Endothelial cell of umbilical vein (primary cell): Measurements from ENCODE around the gene ARHGEF12. TPM values are rescaled to one million over a fixed set of nuclear protein-coding genes. Genes with fewer than 3 reads are reported as not detected.

Experiments used
- BruUV-seq: library from RNA; stranded (reverse); fragments of 400-500 nt; replicated peaks from 2 replicates; lab custom pipeline; 2021; lab: Mats Ljungman, UMichigan
- CTCF ChIA-PET: fragments of 300-600, 350-600 bp; sonication (Branson Sonifier 250); formaldehyde crosslinking; loops from one replicate; lab custom pipeline; 2021; ENCODE audit warnings: antibody characterized with exemption, inconsistent platforms; lab: Charles Lee
- POLR2A ChIA-PET: fragments of 300-600, 350-600 bp; sonication (Branson Sonifier 250); formaldehyde crosslinking; loops from one replicate; lab custom pipeline; 2021; ENCODE audit warnings: antibody characterized with exemption, inconsistent platforms; lab: Charles Lee
- DNase-seq: peaks from one replicate; pipeline ENCODE4 v3.0.0-alpha.2; 2011; ENCODE audit warnings: low read depth, low spot score
- FAIRE-seq: peaks from 2 replicates; lab custom pipeline; 2011; peaks lifted over from hg19 to GRCh38; lab: Jason Lieb, UNC
- H2AFZ ChIP-seq: 2 replicates; pipeline ENCODE4 v1.6.0; 2012; ENCODE audit warnings: low read depth, low read length, control low read depth, inconsistent platforms
- H3K27ac ChIP-seq: 2 replicates; pipeline ENCODE4 v1.5.1; 2011; ENCODE audit warnings: low read depth, mild to moderate bottlenecking, control low read depth, low read length, moderate library complexity; ENCODE audit not compliant: insufficient read depth
- H3K27me3 ChIP-seq, 2 experiments: 2 replicates each; pipeline versions ENCODE4 v1.6.0 to v1.6.1; 2011; ENCODE audit warnings: low read length in 2 of 2, mixed read lengths in 1 of 2; ENCODE audit not compliant: control insufficient read depth in 2 of 2, insufficient read depth in 2 of 2
- H3K36me3 ChIP-seq, 2 experiments: 2 replicates in 1 of 2; 3 replicates in 1 of 2; pipeline ENCODE4 v1.5.1; 2011; ENCODE audit warnings: low read length in 2 of 2, mild to moderate bottlenecking in 1 of 2, moderate library complexity in 1 of 2; ENCODE audit not compliant: control insufficient read depth in 2 of 2, insufficient read depth in 2 of 2; ENCODE audit errors: extremely low read depth in 1 of 2
- H3K4me1 ChIP-seq: 3 replicates; pipeline ENCODE4 v1.5.1; 2011; ENCODE audit warnings: mild to moderate bottlenecking, low read length; ENCODE audit not compliant: control insufficient read depth, insufficient read depth; ENCODE audit errors: extremely low read depth
- H3K4me2 ChIP-seq: 2 replicates; pipeline ENCODE4 v1.6.1; 2011; ENCODE audit warnings: low read length, control low read depth, mixed read lengths; ENCODE audit not compliant: insufficient read depth
- H3K4me3 ChIP-seq, 3 experiments: fragments of 200-600 bp in 1 of 3; sonication (generic), shearing (Covaris generic) in 1 of 3; replicated peaks in 1 of 3; 2 replicates each; pipeline ENCODE4 v1.5.1; 2011 to 2016; ENCODE audit warnings: control low read depth in 3 of 3, low read length in 3 of 3, mild to moderate bottlenecking in 2 of 3, inconsistent platforms in 1 of 3, low read depth in 1 of 3, moderate library complexity in 1 of 3; ENCODE audit not compliant: insufficient read depth in 1 of 3
- H3K79me2 ChIP-seq: 2 replicates; pipeline ENCODE4 v1.6.0; 2012; ENCODE audit warnings: low read length, inconsistent platforms; ENCODE audit not compliant: control insufficient read depth, insufficient read depth
- H3K9ac ChIP-seq: replicated peaks from 2 replicates; pipeline ENCODE3; 2011; ENCODE audit warnings: low read length, control low read depth; ENCODE audit not compliant: insufficient read depth; ENCODE audit errors: extremely low read depth
- H3K9me1 ChIP-seq: replicated peaks from 3 replicates; pipeline ENCODE4 v1.6.0; 2011; ENCODE audit warnings: mild to moderate bottlenecking, low read length; ENCODE audit not compliant: control insufficient read depth, insufficient read depth; ENCODE audit errors: extremely low read depth
- H3K9me3 ChIP-seq: replicated peaks from 2 replicates; pipeline ENCODE4 v1.5.1; 2012; ENCODE audit warnings: low read length, inconsistent platforms; ENCODE audit not compliant: control insufficient read depth, insufficient read depth
- H4K20me1 ChIP-seq: replicated peaks from 2 replicates; pipeline ENCODE3; 2011; ENCODE audit warnings: mild to moderate bottlenecking, low read length; ENCODE audit not compliant: control insufficient read depth, insufficient read depth; ENCODE audit errors: extremely low read depth
- FOS ChIP-seq: IDR thresholded peaks from 2 replicates; pipeline ENCODE4 v1.6.1; 2011; ENCODE audit warnings: mild to moderate bottlenecking, low read length, moderate library complexity, borderline replicate concordance; ENCODE audit not compliant: insufficient read depth
- GATA2 ChIP-seq: IDR thresholded peaks from 2 replicates; pipeline ENCODE4 v1.7.0; 2011; ENCODE audit warnings: low read depth, mild to moderate bottlenecking, moderate library complexity, mixed read lengths, low read length; ENCODE audit not compliant: insufficient read length, insufficient read depth
- JUN ChIP-seq: IDR thresholded peaks from 2 replicates; pipeline ENCODE4 v1.6.1; 2011; ENCODE audit warnings: borderline replicate concordance, low read depth; ENCODE audit not compliant: insufficient read length, insufficient read depth
- MAX ChIP-seq: IDR thresholded peaks from 2 replicates; pipeline ENCODE4 v1.6.1; 2011; ENCODE audit not compliant: insufficient read depth, insufficient read length
- MYC ChIP-seq: IDR thresholded peaks from one replicate; pipeline ENCODE4 v1.6.1; 2011; ENCODE audit warnings: mild to moderate bottlenecking, low read depth, low read length
- POLR2A ChIP-seq: IDR thresholded peaks from 2 replicates; pipeline ENCODE4 v1.6.1; 2012; ENCODE audit warnings: low read depth, mild to moderate bottlenecking, control low read depth, low read length
- POLR2AphosphoS5 ChIP-seq: IDR thresholded peaks from 2 replicates; pipeline ENCODE4 v1.6.1; 2012; ENCODE audit warnings: low read depth, mild to moderate bottlenecking, control low read depth, low read length, moderate library complexity; ENCODE audit not compliant: insufficient read depth
- dilution Hi-C: fragments of 300-500 bp; cut with MboI; formaldehyde crosslinking; loops from one replicate; pipeline ENCODE4 v1.15.0; 2019; ENCODE audit warnings: low sequenced_read_pairs; ENCODE audit not compliant: extremely low pct_ligation_motif_present
- intact Hi-C: fragments of 100-400 bp; cut with micrococcal nuclease; formaldehyde crosslinking; loops from one replicate; pipeline ENCODE4 v1.10.0; 2022
- polyA plus RNA-seq, 4 experiments: library from polyadenylated mRNA; depleted of rRNA in 3 of 4; stranded (reverse) in 3 of 4; unstranded in 1 of 4; fragments of >200 nt; gene quantifications; 2 replicates each; pipeline versions ENCODE4 v1.2.1 to v1.2.3, GENCODE V29; 2011 to 2012; ENCODE audit warnings: missing spikeins in 1 of 4
- total RNA-seq: library from RNA; stranded (reverse); gene quantifications from 2 replicates; pipeline ENCODE4 v1.2.3, GENCODE V29; 2021
- TF ChIP-seq, protein P1 (sequence below), 2 donors: IDR thresholded peaks; 1 replicate in 1 of 2; 2 replicates in 1 of 2; pipeline ENCODE4 v1.5.1; 2011; ENCODE audit warnings: low read length in 2 of 2, mild to moderate bottlenecking in 2 of 2, moderate library complexity in 2 of 2, control low read depth in 1 of 2, inconsistent platforms in 1 of 2, low read depth in 1 of 2; ENCODE audit not compliant: insufficient read depth in 1 of 2; ENCODE audit errors: extremely low read depth in 1 of 2

ARHGEF12 gene
- total and polyA plus RNA-seq, 2 donors (not counting 3 experiments of a cell fraction or from before 2014, with no cell fraction given): 20.9 to 125 TPM

DNA sequence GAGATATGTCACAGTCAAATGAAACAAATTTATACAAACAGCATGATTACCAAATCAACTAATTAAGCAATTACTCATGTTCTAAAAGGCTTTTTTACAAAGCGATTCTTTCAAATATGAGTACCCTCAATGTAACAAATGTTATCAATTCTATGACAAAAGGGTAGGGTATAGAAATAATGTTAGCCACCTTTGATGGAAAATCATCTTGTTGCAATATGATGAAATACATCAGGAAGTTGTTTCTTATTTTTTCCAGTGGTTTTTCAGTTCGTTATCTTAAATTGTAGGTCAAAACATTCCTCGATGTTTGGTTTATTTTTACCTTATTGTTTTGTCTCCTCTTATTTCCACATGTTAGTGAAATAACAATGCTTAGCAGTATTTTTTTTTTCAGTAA is 6.5 kb downstream of the ARHGEF12 start:
- no peak for DNase-seq
- TF ChIP-seq POLR2A (no peak), MAX (no peak), GATA2 (no peak), POLR2AphosphoS5 (no peak), MYC (no peak), FOS (no peak), JUN (no peak)
- TF ChIP-seq, protein P1, sequence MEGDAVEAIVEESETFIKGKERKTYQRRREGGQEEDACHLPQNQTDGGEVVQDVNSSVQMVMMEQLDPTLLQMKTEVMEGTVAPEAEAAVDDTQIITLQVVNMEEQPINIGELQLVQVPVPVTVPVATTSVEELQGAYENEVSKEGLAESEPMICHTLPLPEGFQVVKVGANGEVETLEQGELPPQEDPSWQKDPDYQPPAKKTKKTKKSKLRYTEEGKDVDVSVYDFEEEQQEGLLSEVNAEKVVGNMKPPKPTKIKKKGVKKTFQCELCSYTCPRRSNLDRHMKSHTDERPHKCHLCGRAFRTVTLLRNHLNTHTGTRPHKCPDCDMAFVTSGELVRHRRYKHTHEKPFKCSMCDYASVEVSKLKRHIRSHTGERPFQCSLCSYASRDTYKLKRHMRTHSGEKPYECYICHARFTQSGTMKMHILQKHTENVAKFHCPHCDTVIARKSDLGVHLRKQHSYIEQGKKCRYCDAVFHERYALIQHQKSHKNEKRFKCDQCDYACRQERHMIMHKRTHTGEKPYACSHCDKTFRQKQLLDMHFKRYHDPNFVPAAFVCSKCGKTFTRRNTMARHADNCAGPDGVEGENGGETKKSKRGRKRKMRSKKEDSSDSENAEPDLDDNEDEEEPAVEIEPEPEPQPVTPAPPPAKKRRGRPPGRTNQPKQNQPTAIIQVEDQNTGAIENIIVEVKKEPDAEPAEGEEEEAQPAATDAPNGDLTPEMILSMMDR (IDR thresholded peaks at IDR 0.05; ENCODE audit: extremely low read depth in 1 of 2, insufficient read depth in 1 of 2, low read depth in 1 of 2, low read length in 2 of 2): no peak
- no peak overlapping the region for H2AFZ ChIP-seq
- no peak overlapping the region for H3K27ac ChIP-seq
- dilution Hi-C loops: loop anchor here (10.0 kb wide), 1 partner anchor 72 kb away; no protein-coding TSS in a partner anchor
- POLR2A ChIA-PET: no interaction called here
- no peaks in the 10 kb centered on the region for H3K27me3 ChIP-seq
- peaks cover 100% of the 10 kb centered on the region for H3K79me2 ChIP-seq
- H3K9ac ChIP-seq: no peak overlapping the region
- FAIRE-seq: no peak
- no peaks in the 10 kb centered on the region for H3K9me3 ChIP-seq
- no peaks in the 10 kb centered on the region for H3K36me3 ChIP-seq
- H3K4me1 ChIP-seq: peaks cover 62% of the 10 kb centered on the region
- H3K4me2 ChIP-seq: peak overlapping the region; percentile 79
- no peaks in the 10 kb centered on the region for H3K9me1 ChIP-seq
- H4K20me1 ChIP-seq: peaks cover 11% of the 10 kb centered on the region
- intact Hi-C loops: loop anchor here (1.0 kb wide), 1 partner anchor 59 kb away; no protein-coding TSS in a partner anchor
- H3K4me3 ChIP-seq: no peak overlapping the region
- BruUV-seq: no TSS peak
- CTCF ChIA-PET: interaction anchor here (0.7 to 1.7 kb wide), 6 partner anchors 27 to 93 kb away, joined by 3 to 6 read pairs (median 4); no protein-coding TSS in a partner anchor
